SJSA1 (cell line): ENCODE data around the gene MYH15. TPM values are rescaled to one million over a fixed set of nuclear protein-coding genes. Genes with fewer than 3 reads are reported as not detected.

Experiments
- DNase-seq, 2 experiments: peaks; one replicate each; pipeline ENCODE4 v3.0.0-alpha.2; 2015 to 2020; ENCODE audit warnings: low spot score in 2 of 2, low read depth in 1 of 2
- H3K27ac ChIP-seq: fragments of 250-450 bp; sonication (Bioruptor Pico); 2 replicates; pipeline ENCODE4 v1.5.1; 2020; ENCODE audit warnings: mild to moderate bottlenecking, moderate library complexity
- H3K27me3 ChIP-seq: fragments of 250-450 bp; sonication (Bioruptor Pico); replicated peaks from 2 replicates; pipeline ENCODE4 v1.5.1; 2020; ENCODE audit warnings: mild to moderate bottlenecking, moderate library complexity
- H3K36me3 ChIP-seq: fragments of 250-450 bp; sonication (Bioruptor Pico); 2 replicates; pipeline ENCODE4 v1.5.1; 2020; ENCODE audit warnings: mild to moderate bottlenecking
- H3K4me1 ChIP-seq: fragments of 250-450 bp; sonication (Bioruptor Pico); replicated peaks from 2 replicates; pipeline ENCODE4 v1.6.1; 2021; ENCODE audit warnings: mild to moderate bottlenecking
- H3K4me3 ChIP-seq: fragments of 250-450 bp; sonication (Bioruptor Pico); 2 replicates; pipeline ENCODE4 v1.5.1; 2020; ENCODE audit warnings: mild to moderate bottlenecking
- H3K9me3 ChIP-seq: fragments of 250-450 bp; sonication (Bioruptor Pico); replicated peaks from 2 replicates; pipeline ENCODE4 v1.5.1; 2020; ENCODE audit warnings: mild to moderate bottlenecking
- total RNA-seq: library from RNA; depleted of rRNA; stranded (reverse); fragments of >200 nt; shearing (Covaris generic); gene quantifications from 2 replicates; pipeline ENCODE4 v1.2.3, GENCODE V29; 2014

Gene MYH15
- total RNA-seq, 1 experiment from 2014 or later: 0.05 TPM

- no peaks in the 10 kb centered on the region for H3K4me1 ChIP-seq
- no peak overlapping the region for H3K4me3 ChIP-seq
- DNase-seq: no peak
- H3K36me3 ChIP-seq: no peaks in the 10 kb centered on the region
- H3K27ac ChIP-seq: no peak overlapping the region
- H3K9me3 ChIP-seq: no peaks in the 10 kb centered on the region
- peaks cover 6% of the 10 kb centered on the region for H3K27me3 ChIP-seq
Observed at GRCh38 chr3:108525971-108526370, 15.6 kb upstream of the MYH15 start.

GRCh38 chr3:108525256-108525655 is 14.9 kb upstream of the MYH15 start:
- no peak for DNase-seq
- Histone ChIP-seq H3K36me3 (no peaks in the 10 kb centered on the region), H3K9me3 (no peaks in the 10 kb centered on the region), H3K4me3 (no peak overlapping the region), H3K27ac (no peak overlapping the region), H3K27me3 (peaks cover 6% of the 10 kb centered on the region), H3K4me1 (no peaks in the 10 kb centered on the region)

- Histone ChIP-seq H3K4me1 (no peaks in the 10 kb centered on the region), H3K4me3 (no peak overlapping the region), H3K9me3 (no peaks in the 10 kb centered on the region), H3K27ac (no peak overlapping the region), H3K27me3 (peaks cover 6% of the 10 kb centered on the region), H3K36me3 (no peaks in the 10 kb centered on the region)
- no peak for DNase-seq
Observed at GRCh38 chr3:108524537-108524936, 14.1 kb upstream of the MYH15 start.

- no peak for DNase-seq
- no peaks in the 10 kb centered on the region for H3K9me3 ChIP-seq
- no peak overlapping the region for H3K27ac ChIP-seq
- H3K36me3 ChIP-seq: no peaks in the 10 kb centered on the region
- H3K27me3 ChIP-seq: no peaks in the 10 kb centered on the region; the same call in 1 of the 2 replicates
- no peaks in the 10 kb centered on the region for H3K4me1 ChIP-seq
- H3K4me3 ChIP-seq: no peak overlapping the region
Observed at GRCh38 chr3:108518895-108519294, 8.5 kb upstream of the MYH15 start.

GRCh38 chr3:108516881-108517280 is 6.5 kb upstream of the MYH15 start:
- Histone ChIP-seq H3K27ac (no peak overlapping the region), H3K9me3 (no peaks in the 10 kb centered on the region), H3K36me3 (no peaks in the 10 kb centered on the region), H3K4me3 (no peak overlapping the region), H3K4me1 (no peaks in the 10 kb centered on the region), H3K27me3 (no peaks in the 10 kb centered on the region; the same call in 1 of the 2 replicates)
- DNase-seq: no peak

DNA sequence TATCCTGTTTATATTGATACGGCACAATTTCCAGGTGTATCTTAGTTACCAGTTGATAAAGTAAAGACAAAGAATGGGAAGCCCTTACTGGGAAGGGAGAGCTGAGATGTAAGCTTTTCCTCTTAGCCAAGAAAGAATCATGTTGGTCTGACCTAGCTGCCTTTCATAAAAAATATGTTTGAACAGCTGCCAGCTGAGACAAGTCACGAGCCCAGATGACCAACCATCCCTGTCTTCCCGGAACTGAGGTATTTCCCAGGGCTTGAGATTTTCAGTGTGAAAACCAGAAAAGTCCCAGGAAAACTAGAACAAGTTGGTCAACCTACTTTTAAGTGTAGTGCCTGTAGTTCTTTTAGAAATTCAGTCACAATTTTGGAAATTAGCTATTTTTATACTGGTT is 3.6 kb upstream of the MYH15 start:
- no peak overlapping the region for H3K4me3 ChIP-seq
- H3K27me3 ChIP-seq: no peaks in the 10 kb centered on the region; the same call in 1 of the 2 replicates
- H3K4me1 ChIP-seq: no peaks in the 10 kb centered on the region
- H3K9me3 ChIP-seq: no peaks in the 10 kb centered on the region
- no peak for DNase-seq
- no peaks in the 10 kb centered on the region for H3K36me3 ChIP-seq
- no peak overlapping the region for H3K27ac ChIP-seq

- no peaks in the 10 kb centered on the region; the same call in none of the 2 replicates for H3K27me3 ChIP-seq
- H3K4me1 ChIP-seq: no peaks in the 10 kb centered on the region
- H3K27ac ChIP-seq: no peak overlapping the region
- H3K4me3 ChIP-seq: no peak overlapping the region
- no peaks in the 10 kb centered on the region for H3K9me3 ChIP-seq
- H3K36me3 ChIP-seq: no peaks in the 10 kb centered on the region
- DNase-seq: no peak
Observed at GRCh38 chr3:108512671-108513070, 2.3 kb upstream of the MYH15 start.

- H3K9me3 ChIP-seq: no peaks in the 10 kb centered on the region
- H3K4me1 ChIP-seq: no peaks in the 10 kb centered on the region
- no peak for DNase-seq
- H3K4me3 ChIP-seq: no peak overlapping the region
- no peak overlapping the region for H3K27ac ChIP-seq
- no peaks in the 10 kb centered on the region; the same call in none of the 2 replicates for H3K27me3 ChIP-seq
- no peaks in the 10 kb centered on the region for H3K36me3 ChIP-seq
Observed at GRCh38 chr3:108511490-108511889, 1.1 kb upstream of the MYH15 start.

- H3K9me3 ChIP-seq: no peaks in the 10 kb centered on the region
- no peaks in the 10 kb centered on the region; the same call in none of the 2 replicates for H3K27me3 ChIP-seq
- H3K4me1 ChIP-seq: no peaks in the 10 kb centered on the region
- no peak overlapping the region for H3K27ac ChIP-seq
- H3K36me3 ChIP-seq: no peaks in the 10 kb centered on the region
- no peak overlapping the region for H3K4me3 ChIP-seq
- DNase-seq: no peak
Observed at GRCh38 chr3:108511055-108511454, 659 bp upstream of the MYH15 start.

GRCh38 chr3:108509871-108510270 is 525 bp downstream of the MYH15 start:
- Histone ChIP-seq H3K27ac (no peak overlapping the region), H3K4me3 (no peak overlapping the region)

GRCh38 chr3:108509263-108509662 is 1.1 kb downstream of the MYH15 start:
- Histone ChIP-seq H3K4me3 (no peak overlapping the region), H3K9me3 (no peaks in the 10 kb centered on the region), H3K4me1 (no peaks in the 10 kb centered on the region), H3K27ac (no peak overlapping the region), H3K36me3 (no peaks in the 10 kb centered on the region), H3K27me3 (no peaks in the 10 kb centered on the region; the same call in 1 of the 2 replicates)
- DNase-seq: no peak

More at GRCh38 chr3:108509871-108510270, 525 bp downstream of the MYH15 start:
- H3K27me3 ChIP-seq: no peaks in the 10 kb centered on the region; the same call in 1 of the 2 replicates
- no peaks in the 10 kb centered on the region for H3K36me3 ChIP-seq
- no peaks in the 10 kb centered on the region for H3K9me3 ChIP-seq
- H3K4me1 ChIP-seq: no peaks in the 10 kb centered on the region
- no peak for DNase-seq

DNA sequence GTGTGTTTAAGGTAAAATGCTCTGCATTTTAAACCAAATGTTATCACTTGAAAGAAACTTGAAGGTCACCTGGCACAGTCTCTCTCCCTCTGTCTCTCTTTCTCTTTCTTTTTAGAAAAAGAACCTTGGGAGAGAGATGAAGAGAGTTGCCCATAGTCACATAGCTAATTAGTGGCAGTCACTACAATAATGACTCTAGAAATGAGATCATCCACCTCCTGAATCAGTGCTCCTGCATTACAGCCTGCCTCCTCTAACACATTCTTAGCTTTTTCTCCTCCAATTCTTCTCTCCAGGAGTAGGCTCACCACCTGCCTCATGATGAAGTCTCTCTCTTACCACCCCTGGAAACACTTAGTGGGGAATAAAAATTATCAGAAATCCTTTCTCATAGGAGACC is 2.5 kb downstream of the MYH15 start:
- Histone ChIP-seq H3K27ac (no peak overlapping the region), H3K9me3 (no peaks in the 10 kb centered on the region), H3K4me3 (no peak overlapping the region), H3K4me1 (no peaks in the 10 kb centered on the region), H3K36me3 (no peaks in the 10 kb centered on the region), H3K27me3 (no peaks in the 10 kb centered on the region; the same call in 1 of the 2 replicates)
- DNase-seq: no peak

- Histone ChIP-seq H3K4me1 (no peaks in the 10 kb centered on the region), H3K27me3 (no peaks in the 10 kb centered on the region; the same call in 1 of the 2 replicates), H3K36me3 (no peaks in the 10 kb centered on the region), H3K9me3 (no peaks in the 10 kb centered on the region), H3K27ac (no peak overlapping the region), H3K4me3 (no peak overlapping the region)
- DNase-seq: no peak
Observed at GRCh38 chr3:108505811-108506210, 4.6 kb downstream of the MYH15 start.

- H3K27me3 ChIP-seq: no peaks in the 10 kb centered on the region; the same call in 1 of the 2 replicates
- H3K27ac ChIP-seq: no peak overlapping the region
- no peak for DNase-seq
Observed at GRCh38 chr3:108503722-108504121, 6.7 kb downstream of the MYH15 start.

GRCh38 chr3:108501535-108501934 is 8.9 kb downstream of the MYH15 start:
- Histone ChIP-seq H3K27ac (no peak overlapping the region), H3K9me3 (no peaks in the 10 kb centered on the region), H3K27me3 (no peaks in the 10 kb centered on the region; the same call in 1 of the 2 replicates), H3K4me3 (no peak overlapping the region), H3K36me3 (no peaks in the 10 kb centered on the region), H3K4me1 (no peaks in the 10 kb centered on the region)
- no peak for DNase-seq

More at GRCh38 chr3:108503722-108504121, 6.7 kb downstream of the MYH15 start:
- Histone ChIP-seq H3K9me3 (no peaks in the 10 kb centered on the region), H3K4me3 (no peak overlapping the region), H3K36me3 (no peaks in the 10 kb centered on the region), H3K4me1 (no peaks in the 10 kb centered on the region)
